WERI-Rb-1 (cell line): Measurements from ENCODE around the gene TXNL1.

ENCODE experiments used
- DNase-seq: peaks from one replicate; pipeline ENCODE4 v3.0.0-alpha.2; 2020
- H3K27ac ChIP-seq: fragments of 250-450 bp; sonication (Bioruptor Pico); 2 replicates; pipeline ENCODE4 v1.5.1; 2020; ENCODE audit warnings: mild to moderate bottlenecking, moderate library complexity
- H3K27me3 ChIP-seq: fragments of 250-450 bp; sonication (Bioruptor Pico); 2 replicates; pipeline ENCODE4 v1.5.1; 2021; ENCODE audit warnings: mild to moderate bottlenecking, low read depth, moderate library complexity; ENCODE audit not compliant: insufficient read depth, severe bottlenecking
- H3K36me3 ChIP-seq: fragments of 250-450 bp; sonication (Bioruptor Pico); 2 replicates; pipeline ENCODE4 v1.5.1; 2020; ENCODE audit warnings: mild to moderate bottlenecking, moderate library complexity
- H3K4me3 ChIP-seq: 2 replicates; pipeline ENCODE4 v1.5.1; 2011; ENCODE audit warnings: low read depth, mild to moderate bottlenecking, control low read depth, low read length
- H3K9me3 ChIP-seq: fragments of 250-450 bp; sonication (Bioruptor Pico); 2 replicates; pipeline ENCODE4 v1.5.1; 2021; ENCODE audit warnings: mild to moderate bottlenecking, moderate library complexity; ENCODE audit not compliant: severe bottlenecking
- CTCF ChIP-seq: IDR thresholded peaks from 2 replicates; pipeline ENCODE4 v1.5.1; 2011; ENCODE audit warnings: low read depth, mild to moderate bottlenecking, control low read depth, inconsistent platforms, low read length

Gene TXNL1

GRCh38 chr18:56649996-56650395 lies 11.6 kb upstream of the TXNL1 start:
- Histone ChIP-seq H3K27ac (no peak overlapping the region), H3K4me3 (no peak overlapping the region), H3K9me3 (no peaks in the 10 kb centered on the region), H3K27me3 (no peaks in the 10 kb centered on the region), H3K36me3 (no peaks in the 10 kb centered on the region)
- TF ChIP-seq CTCF: no peak
- DNase-seq: no peak

GRCh38 chr18:56647951-56648893 lies 9.8 kb upstream of the TXNL1 start:
- Histone ChIP-seq H3K27ac (no peak overlapping the region), H3K36me3 (no peaks in the 10 kb centered on the region), H3K9me3 (no peaks in the 10 kb centered on the region), H3K27me3 (no peaks in the 10 kb centered on the region), H3K4me3 (no peak overlapping the region)
- DNase-seq: no peak
- TF ChIP-seq CTCF: no peak

GRCh38 chr18:56647071-56647470 lies 8.7 kb upstream of the TXNL1 start:
- no peak for TF ChIP-seq CTCF
- no peak for DNase-seq
- Histone ChIP-seq H3K36me3 (no peaks in the 10 kb centered on the region), H3K27me3 (no peaks in the 10 kb centered on the region), H3K9me3 (no peaks in the 10 kb centered on the region), H3K4me3 (no peak overlapping the region), H3K27ac (no peak overlapping the region)

GRCh38 chr18:56645415-56646016 lies 7.1 kb upstream of the TXNL1 start:
- Histone ChIP-seq H3K27ac (no peak overlapping the region), H3K36me3 (no peaks in the 10 kb centered on the region), H3K4me3 (no peak overlapping the region), H3K27me3 (no peaks in the 10 kb centered on the region), H3K9me3 (no peaks in the 10 kb centered on the region)
- peak; percentile 12; the same call in 1 of the 2 replicates for TF ChIP-seq CTCF
- no peak for DNase-seq

GRCh38 chr18:56643381-56643780 lies 5.0 kb upstream of the TXNL1 start:
- H3K36me3 ChIP-seq: no peaks in the 10 kb centered on the region
- no peaks in the 10 kb centered on the region for H3K27me3 ChIP-seq
- TF ChIP-seq CTCF: no peak
- no peak overlapping the region for H3K27ac ChIP-seq
- no peak overlapping the region for H3K4me3 ChIP-seq
- no peak for DNase-seq
- no peaks in the 10 kb centered on the region for H3K9me3 ChIP-seq
